Omental fat pad (tissue), 4 donors: ENCODE data around the gene DIP2C. TPM values are rescaled to one million over a fixed set of nuclear protein-coding genes. Genes with fewer than 3 reads are reported as not detected.

Experiments
- ATAC-seq: fragments of 150-250 bp; one replicate; pipeline ENCODE4 v1.9.1; 2016; ENCODE audit warnings: mild to moderate bottlenecking, moderate library complexity; ENCODE audit not compliant: low FRiP score
- DNase-seq: peaks from one replicate; pipeline ENCODE4 v3.0.0-alpha.2; 2019; ENCODE audit warnings: low spot score
- CTCF ChIP-seq, 3 donors: fragments of 450-650 bp; IDR thresholded peaks; one replicate each; pipeline ENCODE4 v1.5.1; 2016 to 2017; ENCODE audit warnings: antibody characterized with exemption in 3 of 3, mild to moderate bottlenecking in 3 of 3, moderate library complexity in 2 of 3
- total RNA-seq, 4 donors: library from RNA; depleted of rRNA; stranded (reverse); fragments of >200 nt; gene quantifications; one replicate each; pipeline ENCODE4 v1.1.0, GENCODE V29; 2016

The DIP2C gene
- total RNA-seq, 4 donors from 2014 or later, result 19.7 to 56.5 (median 31.1) TPM

- DNase-seq (no peak), ATAC-seq (no peak)
- TF ChIP-seq CTCF (IDR thresholded peaks at IDR 0.05), result no peak
Measured at GRCh38 chr10:316390-316789, 373.1 kb downstream of the DIP2C start.

- DNase-seq (no peak), ATAC-seq (no peak)
- no peak for TF ChIP-seq CTCF (IDR thresholded peaks at IDR 0.05)
Measured at GRCh38 chr10:314871-315270, 374.6 kb downstream of the DIP2C start.

GRCh38 chr10:314381-314780 is 375.1 kb downstream of the DIP2C start:
- no peak for DNase-seq
- no peak for ATAC-seq
- no peak for TF ChIP-seq CTCF (IDR thresholded peaks at IDR 0.05)

GRCh38 chr10:311901-312665 is 377.4 kb downstream of the DIP2C start:
- no peak for DNase-seq
- no peak for ATAC-seq

GRCh38 chr10:310976-311639 is 378.4 kb downstream of the DIP2C start:
- no peak for DNase-seq
- TF ChIP-seq CTCF (IDR thresholded peaks at IDR 0.05), result no peak

More at GRCh38 chr10:311901-312665, 377.4 kb downstream of the DIP2C start:
- no peak for TF ChIP-seq CTCF (IDR thresholded peaks at IDR 0.05)

GRCh38 chr10:310371-310770 is 379.1 kb downstream of the DIP2C start:
- TF ChIP-seq CTCF (IDR thresholded peaks at IDR 0.05), result no peak
- no peak for DNase-seq
- no peak for ATAC-seq

More at GRCh38 chr10:310976-311639, 378.4 kb downstream of the DIP2C start:
- no peak for ATAC-seq
